Endothelial cell (in vitro differentiated cells): ENCODE results near the gene HIGD1A. TPM values are rescaled to one million over a fixed set of nuclear protein-coding genes. Genes with fewer than 3 reads are reported as not detected.

Experiments used
- DNase-seq: peaks from one replicate; pipeline ENCODE4 v3.0.0; 2021; ENCODE audit warnings: low spot score
- H3K27ac Mint-ChIP-seq: one replicate; pipeline ENCODE4 v1.8.0; 2021; ENCODE audit warnings: mixed read lengths, inconsistent platforms; ENCODE audit not compliant: unreplicated experiment
- H3K27me3 Mint-ChIP-seq: one replicate; pipeline ENCODE4 v1.8.0; 2021; ENCODE audit warnings: mild to moderate bottlenecking, moderate library complexity, mixed read lengths, inconsistent platforms; ENCODE audit not compliant: unreplicated experiment
- H3K36me3 Mint-ChIP-seq: one replicate; pipeline ENCODE4 v1.8.0; 2021; ENCODE audit warnings: mild to moderate bottlenecking, low read depth, mixed read lengths, inconsistent platforms; ENCODE audit not compliant: unreplicated experiment
- H3K4me1 Mint-ChIP-seq: one replicate; pipeline ENCODE4 v1.8.0; 2021; ENCODE audit warnings: mild to moderate bottlenecking, mixed read lengths, inconsistent platforms; ENCODE audit not compliant: unreplicated experiment
- H3K4me3 Mint-ChIP-seq: one replicate; pipeline ENCODE4 v1.8.0; 2021; ENCODE audit warnings: mild to moderate bottlenecking, mixed read lengths, inconsistent platforms; ENCODE audit not compliant: unreplicated experiment
- H3K9me3 Mint-ChIP-seq: one replicate; pipeline ENCODE4 v1.8.0; 2021; ENCODE audit warnings: mixed read lengths, inconsistent platforms; ENCODE audit not compliant: unreplicated experiment
- CTCF ChIP-seq: fragments of 200-600 bp; sonication (generic); IDR thresholded peaks from one replicate; pipeline ENCODE4 v1.5.0; 2021; ENCODE audit warnings: antibody characterized with exemption; ENCODE audit not compliant: unreplicated experiment
- total RNA-seq: library from RNA; stranded (reverse); fragmentation: NEBNext Ultra II Directional; extraction: Animal tissue kit (Norgen Biotek cat#: 25700); gene quantifications from one replicate; pipeline ENCODE4 v1.2.1, GENCODE V29; 2021; ENCODE audit not compliant: unreplicated experiment

HIGD1A gene
- total RNA-seq, 1 donor from 2014 or later = 60.7 TPM

GRCh38 chr3:42826141-42826540 is 21.9 kb upstream of the HIGD1A start:
- no peak for TF ChIP-seq CTCF
- H3K27ac Mint-ChIP-seq = no peak overlapping the region
- H3K36me3 Mint-ChIP-seq = no peaks in the 10 kb centered on the region
- H3K4me3 Mint-ChIP-seq = no peak overlapping the region
- DNase-seq = no peak
- H3K27me3 Mint-ChIP-seq = peaks cover 2% of the 10 kb centered on the region
- no peaks in the 10 kb centered on the region for H3K4me1 Mint-ChIP-seq
- no peaks in the 10 kb centered on the region for H3K9me3 Mint-ChIP-seq

- Mint-ChIP-seq H3K27me3 (no peaks in the 10 kb centered on the region), H3K9me3 (no peaks in the 10 kb centered on the region), H3K4me3 (no peak overlapping the region), H3K4me1 (peaks cover 6% of the 10 kb centered on the region), H3K36me3 (no peaks in the 10 kb centered on the region), H3K27ac (no peak overlapping the region)
- no peak for TF ChIP-seq CTCF
- no peak for DNase-seq
Observed at GRCh38 chr3:42823351-42823750, 19.1 kb upstream of the HIGD1A start.

GRCh38 chr3:42822828-42823227 is 18.5 kb upstream of the HIGD1A start:
- no peak for DNase-seq
- no peak overlapping the region for H3K4me3 Mint-ChIP-seq
- H3K27ac Mint-ChIP-seq = no peak overlapping the region
- H3K36me3 Mint-ChIP-seq = no peaks in the 10 kb centered on the region
- TF ChIP-seq CTCF = no peak
- H3K27me3 Mint-ChIP-seq = no peaks in the 10 kb centered on the region
- no peaks in the 10 kb centered on the region for H3K9me3 Mint-ChIP-seq
- peaks cover 6% of the 10 kb centered on the region for H3K4me1 Mint-ChIP-seq

GRCh38 chr3:42820746-42821051 is 16.4 kb upstream of the HIGD1A start:
- no peaks in the 10 kb centered on the region for H3K27me3 Mint-ChIP-seq
- TF ChIP-seq CTCF = no peak
- H3K27ac Mint-ChIP-seq = no peak overlapping the region
- H3K9me3 Mint-ChIP-seq = no peaks in the 10 kb centered on the region
- H3K4me1 Mint-ChIP-seq = peaks cover 6% of the 10 kb centered on the region
- DNase-seq = no peak
- no peak overlapping the region for H3K4me3 Mint-ChIP-seq
- H3K36me3 Mint-ChIP-seq = no peaks in the 10 kb centered on the region

GRCh38 chr3:42819351-42819965 is 15.2 kb upstream of the HIGD1A start:
- peak; percentile 15 for TF ChIP-seq CTCF
- Mint-ChIP-seq H3K9me3 (no peaks in the 10 kb centered on the region), H3K27ac (peak overlapping the region; percentile 32), H3K36me3 (no peaks in the 10 kb centered on the region), H3K4me3 (no peak overlapping the region), H3K4me1 (peaks cover 6% of the 10 kb centered on the region), H3K27me3 (no peaks in the 10 kb centered on the region)
- DNase-seq = peak; percentile 48
